IPS-18c (cell line): Measurements from ENCODE around the gene CEP76.
"Not testable (repeated sequence)": the region's sequence is repeated elsewhere in the genome, so short reads cannot be mapped to it uniquely, and the experiment has no call there.

Experiments
- H3K4me3 ChIP-seq: 2 replicates; pipeline ENCODE4 v1.7.0; 2013; ENCODE audit warnings: low read depth, mild to moderate bottlenecking, low read length, moderate library complexity; ENCODE audit not compliant: insufficient read depth
- H3K9me3 ChIP-seq: one replicate; pipeline ENCODE4 v1.6.1; 2013; ENCODE audit warnings: mild to moderate bottlenecking, low read length, moderate library complexity; ENCODE audit not compliant: control insufficient read depth, insufficient read depth

Gene CEP76

DNA sequence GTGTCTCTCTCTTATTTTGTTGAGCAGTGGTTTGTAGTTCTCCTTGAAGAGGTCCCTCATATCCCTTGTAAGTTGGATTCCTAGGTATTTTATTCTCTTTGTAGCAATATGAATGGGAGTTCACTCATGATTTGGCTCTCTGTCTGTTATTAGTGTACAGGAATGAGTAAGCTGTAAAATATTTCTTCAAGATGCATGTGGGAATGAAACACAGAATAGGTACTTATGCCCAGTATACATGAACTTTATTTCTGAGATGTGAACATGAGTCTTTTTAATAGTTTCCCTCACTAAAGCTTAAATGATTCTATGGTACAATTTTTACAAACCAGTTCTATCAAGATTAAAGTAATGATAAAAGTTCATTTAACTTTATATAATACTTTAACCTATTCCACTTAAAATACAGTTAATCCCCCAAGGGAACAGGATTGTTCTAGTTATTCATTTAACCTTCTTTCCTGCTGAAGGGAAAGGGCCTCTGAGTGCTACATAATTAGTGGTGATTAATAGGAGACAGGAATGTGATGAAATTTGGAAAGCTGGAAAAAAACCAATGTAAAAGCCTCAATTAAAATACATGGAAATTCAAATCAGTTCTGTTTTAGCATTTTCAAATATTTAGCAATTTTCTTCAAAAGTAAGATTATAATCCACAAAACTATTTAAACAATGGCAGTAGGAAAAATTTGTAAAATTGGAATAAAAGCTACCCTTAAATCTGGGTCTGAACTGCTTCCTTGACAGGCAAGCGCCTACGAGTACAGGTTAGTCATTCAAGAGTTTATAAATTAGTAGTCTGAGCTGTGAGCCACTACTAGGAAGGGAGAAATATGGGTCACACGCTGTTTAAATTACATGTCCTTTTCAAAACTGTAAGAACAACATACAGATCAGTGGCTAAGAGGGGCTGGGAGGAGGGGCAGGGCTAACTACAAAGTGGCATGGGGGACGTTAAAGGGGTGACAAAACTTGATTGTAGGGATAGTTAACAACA, 73.5 kb downstream of the CEP76 start:
- H3K4me3 ChIP-seq = no peak overlapping the region
- H3K9me3 ChIP-seq = no peaks in the 10 kb centered on the region

DNA sequence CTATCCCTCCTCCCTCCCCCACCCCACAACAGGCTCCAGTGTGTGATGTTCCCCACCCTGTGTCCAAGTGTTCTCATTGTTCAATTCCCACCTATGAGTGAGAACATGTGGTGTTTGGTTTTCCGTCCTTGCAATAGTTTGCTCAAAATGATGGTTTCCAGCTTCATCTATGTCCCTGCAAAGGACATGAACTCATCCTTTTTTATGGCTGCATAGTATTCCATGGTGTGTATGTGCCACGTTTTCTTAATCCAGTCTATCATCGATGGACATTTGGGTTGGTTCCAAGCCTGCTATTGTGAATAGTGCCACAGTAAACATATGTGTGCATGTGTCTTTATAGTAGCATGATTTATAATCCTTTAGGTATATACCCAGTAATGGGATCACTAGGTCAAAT, 75.3 kb downstream of the CEP76 start:
- H3K9me3 ChIP-seq, H3K4me3 ChIP-seq: not testable (repeated sequence)

DNA sequence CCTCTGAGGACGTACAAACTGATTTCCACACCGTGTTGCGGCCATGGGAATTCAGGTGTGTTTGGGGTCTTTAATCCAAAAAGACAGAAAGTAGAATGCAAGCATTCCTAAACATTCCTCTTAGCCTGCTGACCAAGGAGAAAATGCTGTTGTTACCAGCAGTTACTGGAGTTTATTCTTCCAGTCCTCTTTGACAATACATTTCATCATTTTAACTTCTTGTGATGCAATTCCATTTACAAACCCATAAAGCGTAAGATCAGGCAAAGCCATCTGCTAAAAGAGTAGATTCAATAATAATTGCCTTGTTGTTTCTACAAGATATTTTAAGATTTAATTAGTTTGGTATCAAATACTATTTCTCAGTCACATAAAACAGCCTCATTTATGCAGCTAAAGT, 77.3 kb downstream of the CEP76 start:
- no peaks in the 10 kb centered on the region for H3K9me3 ChIP-seq
- H3K4me3 ChIP-seq = no peak overlapping the region
